Common myeloid progenitor, CD34-positive (primary cell): ENCODE measurements around the gene FGF2.

ENCODE experiments used
- CTCF ChIA-PET: fragments of 350-600 bp; sonication (Branson Sonifier 250); formaldehyde crosslinking; loops from one replicate; lab custom pipeline; 2021; ENCODE audit warnings: antibody characterized with exemption; lab: Charles Lee
- POLR2A ChIA-PET: fragments of 350-600 bp; sonication (Branson Sonifier 250); formaldehyde crosslinking; loops from one replicate; lab custom pipeline; 2021; ENCODE audit warnings: antibody characterized with exemption; lab: Charles Lee
- DNase-seq, 3 donors: peaks; one replicate each; pipeline versions ENCODE4 v3.0.0 to v3.0.0-alpha.2; 2013
- H3K27ac ChIP-seq, 2 experiments: 1 replicate in 1 of 2; 2 replicates in 1 of 2; pipeline ENCODE4 v1.7.0; 2013; ENCODE audit warnings: inconsistent platforms in 2 of 2, low read length in 2 of 2, mild to moderate bottlenecking in 2 of 2, low read depth in 1 of 2, moderate library complexity in 1 of 2; ENCODE audit not compliant: severe bottlenecking in 2 of 2, insufficient read depth in 1 of 2, poor library complexity in 1 of 2
- H3K27me3 ChIP-seq, 5 experiments: replicated peaks in 2 of 5; 1 replicate in 3 of 5; 2 replicates in 2 of 5; pipeline versions ENCODE4 v1.6.1 to v1.7.0; 2013; ENCODE audit warnings: low read length in 4 of 5, mild to moderate bottlenecking in 2 of 5, moderate library complexity in 2 of 5, inconsistent platforms in 1 of 5; ENCODE audit not compliant: insufficient read depth in 5 of 5, control insufficient read depth in 4 of 5
- H3K36me3 ChIP-seq, 4 experiments: 1 replicate in 2 of 4; 2 replicates in 2 of 4; pipeline versions ENCODE4 v1.6.1 to v1.7.0; 2013; ENCODE audit warnings: low read length in 3 of 4, control low read depth in 1 of 4, mild to moderate bottlenecking in 1 of 4; ENCODE audit not compliant: control insufficient read depth in 4 of 4, insufficient read depth in 4 of 4
- H3K4me1 ChIP-seq, 4 experiments: 1 replicate in 3 of 4; 2 replicates in 1 of 4; pipeline versions ENCODE4 v1.6.1 to v1.7.1; 2013; ENCODE audit warnings: low read length in 3 of 4, mild to moderate bottlenecking in 3 of 4, control low read depth in 1 of 4, inconsistent platforms in 1 of 4, moderate library complexity in 1 of 4; ENCODE audit not compliant: control insufficient read depth in 4 of 4, insufficient read depth in 4 of 4; ENCODE audit errors: control extremely low read depth in 1 of 4
- H3K4me3 ChIP-seq, 7 experiments: 1 replicate in 4 of 7; 2 replicates in 3 of 7; pipeline versions ENCODE4 v1.5.1 to v1.7.0; 2013; ENCODE audit warnings: mild to moderate bottlenecking in 7 of 7, low read length in 6 of 7, moderate library complexity in 6 of 7, inconsistent platforms in 2 of 7, low read depth in 2 of 7, control low read depth in 1 of 7; ENCODE audit not compliant: insufficient read depth in 4 of 7, control insufficient read depth in 1 of 7; ENCODE audit errors: extremely low read depth in 1 of 7
- H3K9me3 ChIP-seq, 5 experiments: 1 replicate in 4 of 5; 2 replicates in 1 of 5; pipeline versions ENCODE4 v1.6.1 to v1.7.1; 2013; ENCODE audit warnings: low read length in 4 of 5, mild to moderate bottlenecking in 2 of 5, inconsistent platforms in 1 of 5, low read depth in 1 of 5, moderate library complexity in 1 of 5; ENCODE audit not compliant: control insufficient read depth in 4 of 5, insufficient read depth in 2 of 5; ENCODE audit errors: control extremely low read depth in 1 of 5
- WGBS: methylation state at CpG from one replicate; pipeline ENCODE4 v1.1.5; 2013; ENCODE audit not compliant: insufficient coverage; 5-methylcytosine and 5-hydroxymethylcytosine counted together

The FGF2 gene

GRCh38 chr4:122946142-122946541 lies 119.5 kb downstream of the FGF2 start:
- DNase-seq, result no peak
- Histone ChIP-seq H3K4me1 (no peaks in the 10 kb centered on the region), H3K27ac (no peak overlapping the region), H3K36me3 (peaks cover 9 to 48% (median 34%) of the 10 kb centered on the region in 4 experiments), H3K9me3 (no peaks in the 10 kb centered on the region), H3K27me3 (no peaks in the 10 kb centered on the region), H3K4me3 (no peak overlapping the region)
- CTCF ChIA-PET, result no interaction called here
- POLR2A ChIA-PET, result no interaction called here
- no CpG with 5 or more reads among the region's 1 CpG for WGBS
